ENCODE data around the gene PTPN21. TPM values are rescaled to one million over a fixed set of nuclear protein-coding genes. Genes with fewer than 3 reads are reported as not detected.

The PTPN21 gene
- total RNA-seq, 2 donors from 2014 or later, result 32.9 to 44.0 TPM

- no peak for DNase-seq (ENCODE audit: low spot score)
- intact Hi-C loops (cut with DNase I), result no loop called here
Observed at GRCh38 chr14:88518592-88519512, 36.0 kb downstream of the PTPN21 start.

- intact Hi-C loops (cut with DNase I), result no loop called here
- DNase-seq (ENCODE audit: low spot score), result no peak
Observed at GRCh38 chr14:88516861-88517357, 37.9 kb downstream of the PTPN21 start.

GRCh38 chr14:88515499-88516221 is 39.1 kb downstream of the PTPN21 start:
- no peak for DNase-seq (ENCODE audit: low spot score)
- intact Hi-C loops (cut with DNase I), result no loop called here

- intact Hi-C loops (cut with DNase I), result no loop called here
- no peak for DNase-seq (ENCODE audit: low spot score)
Observed at GRCh38 chr14:88507208-88507607, 47.6 kb downstream of the PTPN21 start.

- intact Hi-C loops (cut with DNase I), result no loop called here
- DNase-seq (ENCODE audit: low spot score), result no peak
Observed at GRCh38 chr14:88505621-88506020, 49.2 kb downstream of the PTPN21 start.

GRCh38 chr14:88504602-88505001 is 50.2 kb downstream of the PTPN21 start:
- no peak for DNase-seq (ENCODE audit: low spot score)
- intact Hi-C loops (cut with DNase I), result no loop called here

- DNase-seq (ENCODE audit: low spot score), result no peak
- intact Hi-C loops (cut with DNase I), result no loop called here
Observed at GRCh38 chr14:88503754-88504406, 50.9 kb downstream of the PTPN21 start.

- intact Hi-C loops (cut with DNase I), result no loop called here
- DNase-seq (ENCODE audit: low spot score), result no peak
Observed at GRCh38 chr14:88502740-88503139, 52.1 kb downstream of the PTPN21 start.

GRCh38 chr14:88500611-88501010 is 54.2 kb downstream of the PTPN21 start:
- intact Hi-C loops (cut with DNase I), result no loop called here
- DNase-seq (ENCODE audit: low spot score), result no peak

- no peak for DNase-seq (ENCODE audit: low spot score)
- intact Hi-C loops (cut with DNase I), result loop anchor here in 1 of 2 donors (10.0 kb wide), 1 partner anchor 56 kb away; the partner anchor contains the start of gene PTPN21
Observed at GRCh38 chr14:88499225-88499624, 55.6 kb downstream of the PTPN21 start.

- no peak for DNase-seq (ENCODE audit: low spot score)
- intact Hi-C loops (cut with DNase I), result loop anchor here in 1 of 2 donors (10.0 kb wide), 1 partner anchor 58 kb away; the partner anchor contains the start of gene PTPN21
Observed at GRCh38 chr14:88496414-88496813, 58.4 kb downstream of the PTPN21 start.

GRCh38 chr14:88493392-88494185 is 61.2 kb downstream of the PTPN21 start:
- intact Hi-C loops (cut with DNase I), result loop anchor here (5.0 to 10.0 kb wide), 2 partner anchors 61 to 64 kb away; partner anchors contain the start of gene PTPN21 (in 2 of the 2)
- no peak for DNase-seq (ENCODE audit: low spot score)

- no peak for DNase-seq (ENCODE audit: low spot score)
- intact Hi-C loops (cut with DNase I), result loop anchor here (5.0 to 10.0 kb wide), 2 partner anchors 62 to 65 kb away; partner anchors contain the start of gene PTPN21 (in 2 of the 2)
Observed at GRCh38 chr14:88492272-88493089, 62.3 kb downstream of the PTPN21 start.

GRCh38 chr14:88490168-88490567 is 64.6 kb downstream of the PTPN21 start:
- intact Hi-C loops (cut with DNase I), result loop anchor here (5.0 to 10.0 kb wide), 2 partner anchors 65 to 67 kb away; partner anchors contain the start of gene PTPN21 (in 2 of the 2)
- no peak for DNase-seq (ENCODE audit: low spot score)

- no peak for DNase-seq (ENCODE audit: low spot score)
- intact Hi-C loops (cut with DNase I), result no loop called here
Observed at GRCh38 chr14:88488897-88489296, 65.9 kb downstream of the PTPN21 start.

- no peak for DNase-seq (ENCODE audit: low spot score)
- intact Hi-C loops (cut with DNase I), result no loop called here
Observed at GRCh38 chr14:88488081-88488480, 66.7 kb downstream of the PTPN21 start.

GRCh38 chr14:88482524-88482923 is 72.3 kb downstream of the PTPN21 start:
- DNase-seq (ENCODE audit: low spot score), result no peak
- intact Hi-C loops (cut with DNase I), result no loop called here

GRCh38 chr14:88481794-88482193 is 73.0 kb downstream of the PTPN21 start:
- intact Hi-C loops (cut with DNase I), result no loop called here
- no peak for DNase-seq (ENCODE audit: low spot score)

Measured in posterior vena cava (tissue), 2 donors.